DND-41 (cell line): Measurements from ENCODE around the gene FERMT2.
"Not testable (repeated sequence)": the region's sequence is repeated elsewhere in the genome, so short reads cannot be mapped to it uniquely, and the experiment has no call there.

ENCODE experiments used
- ATAC-seq: fragments of 200-7000 bp; cut with Tn5 transposase; 3 replicates; pipeline ENCODE4 v1.9.1; 2021; ENCODE audit warnings: low read depth; ENCODE audit not compliant: insufficient read depth
- DNase-seq: peaks from one replicate; pipeline ENCODE4 v3.0.0-alpha.2; 2020
- H2AFZ ChIP-seq: 2 replicates; pipeline ENCODE4 v1.6.0; 2012; ENCODE audit warnings: low read depth, low read length
- H3K27ac ChIP-seq: 2 replicates; pipeline ENCODE4 v1.5.1; 2012; ENCODE audit warnings: low read length, inconsistent platforms
- H3K27me3 ChIP-seq: fragments of 200-600 bp; sonication (generic); 2 replicates; pipeline ENCODE4 v1.6.0; 2012; ENCODE audit warnings: low read length, mild to moderate bottlenecking, inconsistent platforms; ENCODE audit not compliant: insufficient read depth, poor library complexity
- H3K36me3 ChIP-seq: 2 replicates; pipeline ENCODE4 v1.5.1; 2012; ENCODE audit warnings: low read length, inconsistent platforms; ENCODE audit not compliant: insufficient read depth
- H3K4me1 ChIP-seq: 2 replicates; pipeline ENCODE4 v1.5.1; 2012; ENCODE audit warnings: mild to moderate bottlenecking, low read length; ENCODE audit not compliant: insufficient read depth
- H3K4me2 ChIP-seq: 2 replicates; pipeline ENCODE4 v1.6.0; 2012; ENCODE audit warnings: mild to moderate bottlenecking, moderate library complexity, low read length, inconsistent platforms; ENCODE audit not compliant: insufficient read depth
- H3K4me3 ChIP-seq, 2 experiments: fragments of 200-600 bp in 1 of 2; shearing (Covaris generic) in 1 of 2; 2 replicates each; pipeline ENCODE4 v1.5.1; 2012 to 2016; ENCODE audit warnings: inconsistent platforms in 2 of 2, low read length in 2 of 2, mild to moderate bottlenecking in 2 of 2, low read depth in 1 of 2, moderate library complexity in 1 of 2
- H3K79me2 ChIP-seq: 2 replicates; pipeline ENCODE4 v1.6.0; 2012; ENCODE audit warnings: low read length, inconsistent platforms; ENCODE audit not compliant: insufficient read depth
- H3K9ac ChIP-seq: 2 replicates; pipeline ENCODE4 v1.6.0; 2012; ENCODE audit warnings: low read depth, mild to moderate bottlenecking, inconsistent platforms, low read length, moderate library complexity
- H3K9me3 ChIP-seq: 2 replicates; pipeline ENCODE4 v1.5.1; 2012; ENCODE audit warnings: low read length, moderate library complexity, mild to moderate bottlenecking, inconsistent platforms; ENCODE audit not compliant: insufficient read depth, severe bottlenecking
- H4K20me1 ChIP-seq: 2 replicates; pipeline ENCODE4 v1.6.0; 2012; ENCODE audit warnings: low read length; ENCODE audit not compliant: insufficient read depth
- EZH2 ChIP-seq: IDR thresholded peaks from 3 replicates; pipeline ENCODE4 v1.6.1; 2012; ENCODE audit warnings: borderline replicate concordance, low read depth, mild to moderate bottlenecking, moderate library complexity, low read length, inconsistent platforms; ENCODE audit not compliant: severe bottlenecking
- TF ChIP-seq, protein P1 (sequence below): IDR thresholded peaks from 2 replicates; pipeline ENCODE4 v1.5.1; 2012; ENCODE audit warnings: borderline replicate concordance, low read length, moderate library complexity, mild to moderate bottlenecking; ENCODE audit not compliant: poor library complexity, severe bottlenecking; ENCODE audit errors: extremely low read depth

FERMT2 gene

GRCh38 chr14:52873065-52873464, 77.8 kb downstream of the FERMT2 start:
- H3K9me3 ChIP-seq = no peaks in the 10 kb centered on the region
- no peaks in the 10 kb centered on the region for H3K79me2 ChIP-seq
- H3K4me2 ChIP-seq = no peak overlapping the region
- no peak overlapping the region for H2AFZ ChIP-seq
- H3K4me1 ChIP-seq = no peaks in the 10 kb centered on the region
- no peak for TF ChIP-seq EZH2
- TF ChIP-seq, protein P1, sequence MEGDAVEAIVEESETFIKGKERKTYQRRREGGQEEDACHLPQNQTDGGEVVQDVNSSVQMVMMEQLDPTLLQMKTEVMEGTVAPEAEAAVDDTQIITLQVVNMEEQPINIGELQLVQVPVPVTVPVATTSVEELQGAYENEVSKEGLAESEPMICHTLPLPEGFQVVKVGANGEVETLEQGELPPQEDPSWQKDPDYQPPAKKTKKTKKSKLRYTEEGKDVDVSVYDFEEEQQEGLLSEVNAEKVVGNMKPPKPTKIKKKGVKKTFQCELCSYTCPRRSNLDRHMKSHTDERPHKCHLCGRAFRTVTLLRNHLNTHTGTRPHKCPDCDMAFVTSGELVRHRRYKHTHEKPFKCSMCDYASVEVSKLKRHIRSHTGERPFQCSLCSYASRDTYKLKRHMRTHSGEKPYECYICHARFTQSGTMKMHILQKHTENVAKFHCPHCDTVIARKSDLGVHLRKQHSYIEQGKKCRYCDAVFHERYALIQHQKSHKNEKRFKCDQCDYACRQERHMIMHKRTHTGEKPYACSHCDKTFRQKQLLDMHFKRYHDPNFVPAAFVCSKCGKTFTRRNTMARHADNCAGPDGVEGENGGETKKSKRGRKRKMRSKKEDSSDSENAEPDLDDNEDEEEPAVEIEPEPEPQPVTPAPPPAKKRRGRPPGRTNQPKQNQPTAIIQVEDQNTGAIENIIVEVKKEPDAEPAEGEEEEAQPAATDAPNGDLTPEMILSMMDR = no peak
- ATAC-seq (no peak), DNase-seq (no peak)
- no peak overlapping the region for H3K4me3 ChIP-seq
- H3K27me3 ChIP-seq = no peaks in the 10 kb centered on the region
- no peak overlapping the region for H3K27ac ChIP-seq
- H3K36me3 ChIP-seq = peaks cover 62% of the 10 kb centered on the region
- H3K9ac ChIP-seq = no peak overlapping the region
- no peaks in the 10 kb centered on the region for H4K20me1 ChIP-seq

DNA sequence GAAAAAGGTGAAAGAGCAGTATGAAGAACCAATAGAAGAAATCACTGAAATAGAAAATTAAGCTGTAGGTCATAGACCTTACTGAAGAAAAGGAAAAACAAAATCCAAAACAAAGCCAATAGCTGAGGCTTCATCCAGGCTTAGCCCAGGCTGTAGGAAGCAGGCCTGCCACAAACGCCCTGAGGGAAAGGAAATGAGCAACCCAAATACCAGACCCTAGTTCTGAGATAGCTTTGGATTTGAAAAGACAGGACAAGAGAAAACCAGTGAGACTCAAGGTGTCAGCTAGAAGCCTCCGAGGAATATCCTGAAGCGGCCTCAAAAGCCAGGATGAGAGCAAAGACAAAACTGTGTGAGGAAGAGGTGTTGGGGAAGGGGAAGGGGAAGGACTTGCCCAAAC, 79.2 kb downstream of the FERMT2 start:
- ATAC-seq = no peak

GRCh38 chr14:52868911-52869618, 81.8 kb downstream of the FERMT2 start:
- Histone ChIP-seq H3K9me3 (no peaks in the 10 kb centered on the region), H3K4me2 (no peak overlapping the region), H3K4me1 (no peaks in the 10 kb centered on the region), H3K36me3 (peaks cover 59% of the 10 kb centered on the region), H3K79me2 (no peaks in the 10 kb centered on the region), H3K9ac (no peak overlapping the region), H4K20me1 (no peaks in the 10 kb centered on the region), H2AFZ (no peak overlapping the region), H3K27ac (no peak overlapping the region), H3K4me3 (no peak overlapping the region), H3K27me3 (no peaks in the 10 kb centered on the region)
- DNase-seq (no peak), ATAC-seq (no peak)
- TF ChIP-seq EZH2 = no peak
- TF ChIP-seq, protein P1 = no peak

More for the DNA sequence above, 79.2 kb downstream of the FERMT2 start:
- Histone ChIP-seq H2AFZ (no peak overlapping the region), H3K4me2 (no peak overlapping the region), H3K79me2 (no peaks in the 10 kb centered on the region), H3K9ac (no peak overlapping the region), H3K9me3 (no peaks in the 10 kb centered on the region), H3K4me3 (no peak overlapping the region), H3K27ac (no peak overlapping the region), H3K27me3 (no peaks in the 10 kb centered on the region), H4K20me1 (no peaks in the 10 kb centered on the region), H3K36me3 (peaks cover 54% of the 10 kb centered on the region), H3K4me1 (no peaks in the 10 kb centered on the region)
- TF ChIP-seq EZH2 = no peak
- TF ChIP-seq, protein P1 = no peak
- DNase-seq = no peak

GRCh38 chr14:52864893-52865292, 86.0 kb downstream of the FERMT2 start:
- not testable (repeated sequence) for DNase-seq, ATAC-seq, H3K4me2 ChIP-seq, H3K79me2 ChIP-seq, H3K4me3 ChIP-seq, H3K27me3 ChIP-seq, H4K20me1 ChIP-seq, H3K9me3 ChIP-seq, H3K4me1 ChIP-seq, H3K27ac ChIP-seq, H2AFZ ChIP-seq, H3K9ac ChIP-seq
- peaks cover 54% of the 10 kb centered on the region for H3K36me3 ChIP-seq
